HG03103 (cell line): ENCODE results near the gene NIM1K.
"Not testable (repeated sequence)": the region's sequence is repeated elsewhere in the genome, so short reads cannot be mapped to it uniquely, and the experiment has no call there.

Source experiments
- ATAC-seq: cut with Tn5 transposase; IDR thresholded peaks from one replicate; pipeline ENCODE4 v1.9.1; 2021; ENCODE audit warnings: low read depth; ENCODE audit not compliant: unreplicated experiment

NIM1K gene

DNA sequence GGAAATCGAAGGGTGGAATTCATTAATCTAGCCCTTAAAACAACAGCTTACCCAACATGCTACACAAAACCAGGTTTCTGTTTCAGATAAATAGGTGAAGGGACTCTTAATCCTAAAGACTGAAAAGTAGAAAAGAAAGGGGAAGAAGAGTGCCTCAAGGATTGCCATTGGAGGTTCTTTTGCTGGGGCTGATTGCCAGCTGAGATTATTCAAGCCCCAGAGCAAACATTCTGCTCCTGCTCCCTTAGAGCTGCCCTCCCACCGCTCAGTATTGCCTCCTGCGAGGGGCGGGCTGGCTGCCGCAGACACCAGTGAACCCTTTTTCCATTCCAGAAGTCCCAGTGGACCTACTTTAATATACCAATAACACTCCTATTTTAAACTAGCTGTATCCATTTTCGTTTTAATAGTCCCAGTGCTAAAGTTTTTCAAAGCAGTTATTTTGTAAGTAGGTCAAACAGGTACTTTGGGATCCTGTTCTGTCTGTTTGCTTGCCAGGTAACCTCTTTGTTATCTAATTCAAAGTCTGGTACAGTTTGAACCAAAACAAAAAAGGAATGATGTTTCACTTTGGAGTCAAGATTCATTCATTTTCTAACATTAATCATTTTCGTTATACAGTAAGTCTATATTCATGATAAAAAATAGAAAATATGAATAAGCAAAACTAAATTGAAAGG, 82.5 kb downstream of the NIM1K start:
- no peak for ATAC-seq

DNA sequence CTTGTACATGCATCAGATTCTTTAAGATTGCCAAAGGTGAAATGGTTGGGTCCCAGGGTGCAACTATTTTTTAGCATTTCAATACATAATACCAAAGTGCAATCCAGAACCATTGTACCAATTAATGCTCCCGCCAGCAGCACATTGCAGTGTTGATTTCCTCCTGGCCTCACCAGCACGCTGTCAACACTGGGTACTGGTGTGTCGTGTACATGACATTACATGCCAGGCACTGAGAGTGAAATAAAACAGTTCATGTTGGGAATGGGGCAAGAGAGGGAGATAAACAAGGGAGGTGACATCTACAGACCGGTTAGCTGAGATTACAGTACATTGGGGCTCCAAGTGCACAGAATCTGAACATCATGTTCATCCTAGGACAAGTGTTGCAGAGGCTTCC, 83.4 kb downstream of the NIM1K start:
- no peak for ATAC-seq

DNA sequence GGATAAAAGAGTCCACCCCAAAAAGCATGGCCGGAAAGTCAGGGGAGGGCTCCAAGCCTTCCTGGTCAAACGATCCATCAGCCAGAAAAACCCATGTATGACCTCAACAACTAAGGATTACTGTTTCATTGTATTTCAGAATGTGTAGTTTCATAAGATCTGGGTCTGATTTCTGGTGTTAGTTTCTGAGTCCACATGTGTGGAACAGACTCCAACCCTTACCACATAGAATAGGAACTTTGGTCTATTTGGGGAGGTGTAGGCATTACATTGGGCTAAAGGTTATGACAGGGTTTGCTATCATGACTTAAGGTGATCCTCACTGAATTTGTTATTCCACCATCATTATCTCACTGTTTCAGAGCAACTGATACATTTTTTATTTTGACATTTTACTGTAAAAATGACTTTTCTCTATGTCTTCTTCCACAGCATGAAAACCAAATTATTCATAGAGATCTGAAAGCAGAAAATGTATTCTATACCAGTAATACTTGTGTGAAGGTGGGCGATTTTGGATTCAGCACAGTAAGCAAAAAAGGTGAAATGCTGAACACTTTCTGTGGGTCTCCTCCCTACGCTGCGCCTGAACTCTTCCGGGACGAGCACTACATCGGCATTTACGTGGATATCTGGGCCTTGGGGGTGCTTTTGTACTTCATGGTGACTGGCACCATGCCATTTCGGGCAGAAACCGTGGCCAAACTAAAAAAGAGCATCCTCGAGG, 87.7 kb downstream of the NIM1K start:
- no peak for ATAC-seq

DNA sequence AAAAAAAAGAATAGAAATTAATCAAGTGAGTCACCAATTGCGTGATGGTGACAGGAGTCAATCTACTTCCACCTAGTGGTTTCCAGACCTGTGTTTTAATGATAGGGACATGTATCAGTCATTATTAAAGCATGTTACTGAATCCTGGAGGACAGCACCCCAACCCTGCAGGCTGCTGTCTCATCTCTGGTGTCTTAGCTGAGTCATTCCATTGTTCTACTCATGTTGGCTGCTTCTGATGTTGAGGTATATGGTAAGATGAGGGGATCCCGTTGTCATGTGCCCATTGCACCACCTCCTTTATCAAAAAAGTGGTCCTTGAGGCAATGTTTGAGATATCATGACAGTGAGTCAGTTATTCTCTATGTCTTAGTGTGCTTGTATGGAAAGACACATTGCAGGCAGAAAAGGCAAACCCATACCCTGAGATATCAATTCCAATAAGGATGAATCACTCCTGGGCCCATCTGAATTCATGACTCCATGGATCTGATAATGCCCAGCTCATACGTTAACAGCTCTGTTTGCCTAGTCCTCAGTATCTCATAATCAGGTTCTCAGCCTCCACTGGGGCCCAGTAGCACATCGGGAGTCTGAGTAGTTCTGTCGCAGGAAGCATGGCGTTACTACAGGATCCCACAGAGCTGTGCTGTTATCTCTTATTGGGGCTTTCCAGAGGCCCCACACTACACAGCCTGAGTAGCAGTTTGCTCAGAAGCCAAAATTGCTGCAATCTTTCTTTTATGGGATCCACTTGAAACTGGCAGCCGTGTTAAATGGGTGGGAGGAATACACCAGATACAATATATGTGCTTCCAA, 90.0 kb downstream of the NIM1K start:
- ATAC-seq, result no peak

DNA sequence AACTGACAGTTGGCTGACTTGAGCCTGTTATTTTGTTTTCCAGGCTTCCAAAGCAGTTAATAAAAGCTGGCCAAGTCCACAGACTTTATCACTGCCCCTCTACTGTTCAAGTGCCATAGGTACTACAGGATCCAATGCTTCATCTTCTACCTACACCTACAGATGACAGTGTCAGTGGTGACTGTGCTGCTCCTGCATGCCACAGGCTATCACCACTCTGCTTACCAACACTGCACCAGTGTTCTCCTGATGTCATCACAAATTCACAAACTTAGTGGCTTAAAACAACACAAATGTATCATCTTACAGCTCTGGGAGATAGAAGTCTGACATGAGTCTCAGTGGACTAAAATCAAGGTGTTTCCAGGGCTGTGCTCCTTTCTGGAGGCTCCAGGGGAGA, 94.6 kb downstream of the NIM1K start:
- ATAC-seq, result no peak

DNA sequence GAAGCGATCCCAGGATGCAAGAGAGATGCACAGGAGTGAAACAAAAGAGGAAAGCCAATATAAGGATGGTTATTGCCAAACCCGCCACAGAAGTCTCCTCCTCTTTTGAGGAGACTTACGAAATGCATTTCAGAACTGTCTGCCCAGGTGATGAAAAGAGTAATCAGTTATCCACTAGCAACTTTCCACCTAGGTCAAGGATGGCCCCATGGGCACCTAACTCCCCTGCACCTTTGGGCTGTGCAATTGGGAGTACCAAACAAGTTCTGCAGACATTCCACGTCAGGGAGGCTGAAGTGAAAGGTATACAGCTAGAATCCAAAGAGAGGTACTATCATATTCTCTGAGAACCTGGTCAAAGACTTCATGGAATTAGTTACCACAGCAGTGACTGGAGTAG, 95.5 kb downstream of the NIM1K start:
- no peak for ATAC-seq

DNA sequence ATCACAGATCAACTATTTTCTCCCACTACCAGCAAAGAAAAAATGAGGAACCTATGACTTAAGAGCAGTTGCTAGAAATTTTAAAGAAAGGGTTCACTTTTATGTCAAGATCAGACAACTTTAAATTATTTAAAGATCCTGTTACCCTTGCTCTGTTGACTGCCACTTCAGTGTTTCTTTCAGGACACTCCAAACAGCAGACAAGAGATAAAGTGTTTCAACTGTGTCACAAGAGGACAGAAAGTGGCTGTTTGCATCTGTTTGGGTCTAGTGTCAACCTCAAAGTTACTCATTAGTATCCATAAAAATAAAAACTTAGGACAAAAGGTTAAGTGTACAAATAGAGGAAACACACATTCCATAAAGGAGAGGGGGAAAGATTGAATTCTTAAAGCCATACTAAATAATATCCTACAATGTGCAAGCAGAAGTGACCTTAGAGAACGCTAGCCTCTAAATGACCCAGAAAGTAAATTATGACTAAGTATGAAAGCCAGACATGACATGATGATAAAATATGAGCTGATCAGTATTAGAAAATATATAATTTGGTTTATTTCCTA, 96.3 kb downstream of the NIM1K start:
- ATAC-seq, result no peak

DNA sequence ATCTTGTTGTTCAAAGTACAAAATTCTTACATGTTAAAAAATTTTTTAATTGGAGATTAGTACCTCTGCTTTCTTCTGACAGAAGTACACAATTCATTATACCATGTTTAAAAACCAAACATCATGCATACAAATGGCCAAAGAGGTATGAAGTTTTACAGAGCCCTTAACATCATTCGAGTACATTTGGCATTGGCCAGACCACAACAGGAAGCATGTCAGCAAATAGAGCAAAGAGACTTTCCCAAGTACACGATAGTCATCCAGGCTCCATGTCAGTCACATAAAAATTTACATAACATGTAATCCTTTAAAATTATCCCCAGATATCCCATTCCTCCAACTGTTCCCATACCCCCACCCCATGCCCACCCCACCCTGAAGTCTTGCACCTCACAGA, 98.7 kb downstream of the NIM1K start:
- ATAC-seq, result no peak

DNA sequence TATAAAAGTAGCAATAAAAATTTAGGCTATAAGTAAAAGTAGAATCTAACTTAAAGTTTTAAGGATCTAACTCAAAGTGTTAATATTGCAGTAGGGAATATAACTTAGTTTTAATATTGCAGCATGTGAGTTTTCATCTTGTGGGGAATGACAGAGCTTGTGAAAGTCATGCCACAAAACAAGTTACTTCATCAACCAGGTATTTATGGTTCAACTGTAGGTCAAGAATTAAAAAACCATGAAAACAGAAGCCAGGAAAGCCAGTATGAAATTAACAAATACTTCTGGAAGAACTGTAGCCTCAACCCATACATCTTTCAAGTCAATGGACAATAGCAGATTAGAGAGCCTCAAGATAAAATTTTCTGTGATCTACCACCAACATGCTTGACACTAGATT, 102.2 kb downstream of the NIM1K start:
- ATAC-seq, result no peak

DNA sequence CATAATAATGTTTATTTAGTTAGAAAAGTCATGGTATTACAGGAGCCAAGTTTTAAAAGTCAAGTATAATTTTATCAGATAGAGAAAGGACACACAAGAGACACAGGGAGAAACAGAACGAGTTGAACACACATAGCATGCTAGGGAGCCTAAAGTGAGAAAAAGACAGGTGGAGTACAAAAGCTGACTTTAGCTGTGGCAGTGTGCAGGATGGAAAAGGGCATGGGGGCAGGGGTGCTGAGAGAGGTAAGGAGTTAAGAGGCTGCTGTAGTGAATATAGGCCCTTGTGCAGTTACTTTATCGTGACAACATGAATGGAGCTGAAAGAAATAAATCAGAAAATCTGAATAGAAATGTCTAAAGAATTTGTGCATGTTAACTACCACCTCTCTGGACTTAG, 103.2 kb downstream of the NIM1K start:
- ATAC-seq, result no peak

DNA sequence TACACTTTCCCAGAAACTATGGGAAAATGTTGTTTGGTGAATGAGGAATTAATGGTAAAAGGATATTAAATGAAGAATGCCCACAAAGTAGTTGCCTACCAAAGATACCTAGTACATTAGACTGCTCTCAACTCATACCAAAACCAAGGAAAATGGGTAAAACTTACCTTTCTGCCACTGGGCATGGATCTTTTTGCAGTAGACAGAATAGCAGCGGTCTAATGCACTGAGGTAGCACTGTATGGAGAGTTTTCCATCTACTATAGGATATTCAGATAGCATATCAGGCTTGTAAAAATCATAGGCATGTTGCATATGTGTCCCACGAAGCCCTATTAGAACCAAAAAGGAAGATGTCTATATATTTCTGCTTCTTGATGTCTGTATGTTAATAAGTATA, 104.8 kb downstream of the NIM1K start:
- no peak for ATAC-seq

DNA sequence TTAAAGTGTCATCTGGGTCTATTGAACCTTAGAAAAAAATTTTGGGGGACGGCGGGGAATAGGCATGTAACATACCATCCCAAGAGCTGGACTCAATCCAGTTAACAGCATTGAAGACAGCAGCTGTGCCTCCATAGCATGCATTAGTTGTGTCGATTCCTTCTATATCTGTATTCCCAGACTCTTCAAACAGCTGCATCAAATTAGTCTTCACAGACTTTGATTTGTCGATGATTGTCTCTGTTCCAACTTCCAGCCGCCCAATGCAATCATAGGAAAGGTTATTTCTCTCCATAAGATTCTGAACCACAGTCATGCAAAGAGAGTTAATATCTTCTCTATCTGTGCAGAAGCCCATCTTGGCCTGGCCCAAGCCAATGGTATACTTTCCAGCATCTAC, 106.4 kb downstream of the NIM1K start:
- ATAC-seq, result no peak

DNA sequence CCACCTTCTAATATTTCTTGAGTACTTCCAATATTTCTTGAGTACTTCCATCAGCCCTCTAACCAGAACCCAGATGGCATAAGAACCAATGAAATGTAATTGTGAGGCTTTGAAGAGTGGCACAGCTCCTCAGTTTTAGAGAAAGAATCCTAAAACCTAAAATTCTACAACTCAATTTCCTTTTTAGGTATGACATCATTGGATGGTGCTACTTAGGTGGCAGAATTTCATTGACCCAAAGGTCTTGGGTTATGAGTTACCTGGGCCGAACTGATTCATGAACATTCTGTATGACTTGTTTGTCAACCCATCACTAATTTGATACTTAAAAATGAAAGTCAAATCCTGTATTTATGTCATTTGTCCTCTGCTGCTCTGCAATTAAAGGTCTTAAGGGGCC, 108.1 kb downstream of the NIM1K start:
- no peak for ATAC-seq

DNA sequence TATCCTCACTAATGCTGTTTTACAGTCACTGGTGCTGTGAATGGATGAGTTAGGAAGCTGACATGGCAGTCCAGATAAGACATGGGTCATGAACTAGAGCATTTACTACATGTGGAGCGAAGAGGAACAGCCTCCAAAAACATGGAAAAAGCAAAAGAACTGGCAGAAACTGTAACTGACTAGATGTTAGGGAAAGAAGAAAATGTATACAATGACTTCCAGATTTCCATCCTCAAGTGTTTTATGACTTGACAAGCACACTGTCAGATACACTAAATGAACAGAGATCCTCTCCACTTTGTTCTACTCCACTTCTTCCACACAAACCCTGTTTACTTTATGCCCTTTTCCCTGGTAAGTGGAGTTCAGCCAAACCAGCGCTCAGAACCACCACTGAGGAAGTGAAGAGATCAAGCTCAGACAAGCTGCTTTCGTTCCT, 109.6 kb downstream of the NIM1K start:
- no peak for ATAC-seq

DNA sequence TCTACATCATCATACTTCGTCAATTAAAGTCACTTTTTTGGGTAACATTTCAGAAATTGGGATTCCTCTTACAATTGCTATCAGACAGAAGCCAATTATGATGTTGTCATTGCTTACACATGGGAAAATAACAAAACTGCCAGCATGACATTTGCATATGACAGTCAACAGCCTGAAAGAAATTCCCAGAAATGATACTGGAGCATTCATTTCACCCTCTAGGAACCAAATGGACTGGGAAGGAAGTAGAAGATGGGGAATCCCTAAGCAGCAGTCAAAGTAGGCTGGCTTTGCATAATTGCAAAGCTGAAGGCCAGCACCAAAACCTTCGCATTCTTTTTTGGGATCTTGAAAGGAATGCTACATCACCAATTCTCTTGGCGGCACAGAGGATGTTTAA, 110.5 kb downstream of the NIM1K start:
- ATAC-seq, result no peak

DNA sequence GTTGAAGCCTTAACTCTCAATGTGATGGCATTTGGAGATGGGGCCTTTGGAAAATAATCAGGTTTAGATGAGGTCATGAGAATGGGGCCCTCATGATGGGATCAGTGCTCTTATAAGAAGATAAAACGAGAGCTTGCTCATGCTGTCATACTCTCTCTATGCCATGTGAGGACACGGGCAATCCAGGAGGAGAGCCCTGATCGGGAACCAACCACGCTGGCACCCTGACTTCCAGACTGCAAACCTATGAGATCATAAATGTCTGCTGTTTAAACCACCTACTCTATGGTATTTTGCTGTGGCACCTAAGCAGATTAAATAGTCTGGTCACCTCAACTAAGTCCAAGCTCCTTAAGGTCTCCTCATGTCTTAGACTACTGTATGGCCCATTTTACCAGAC, 111.2 kb downstream of the NIM1K start:
- no peak for ATAC-seq

DNA sequence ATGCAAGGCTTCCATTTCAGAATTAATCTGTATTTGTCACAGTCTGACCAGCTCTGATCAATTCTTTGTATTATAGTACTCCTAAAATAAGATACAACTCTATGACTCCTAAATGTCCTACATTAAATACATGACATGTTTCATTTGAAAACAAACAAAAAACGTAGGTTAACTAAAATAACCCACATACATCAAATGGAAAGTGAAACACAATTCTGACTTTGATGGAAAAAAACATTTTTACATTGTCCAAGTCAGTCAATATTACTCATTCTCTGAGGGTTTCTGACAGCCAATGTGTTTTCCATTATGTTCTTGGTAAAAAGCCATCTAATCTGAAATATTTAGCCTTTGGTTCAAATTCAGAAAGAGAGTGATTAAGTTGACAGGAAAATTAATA, 112.5 kb downstream of the NIM1K start:
- no peak for ATAC-seq

DNA sequence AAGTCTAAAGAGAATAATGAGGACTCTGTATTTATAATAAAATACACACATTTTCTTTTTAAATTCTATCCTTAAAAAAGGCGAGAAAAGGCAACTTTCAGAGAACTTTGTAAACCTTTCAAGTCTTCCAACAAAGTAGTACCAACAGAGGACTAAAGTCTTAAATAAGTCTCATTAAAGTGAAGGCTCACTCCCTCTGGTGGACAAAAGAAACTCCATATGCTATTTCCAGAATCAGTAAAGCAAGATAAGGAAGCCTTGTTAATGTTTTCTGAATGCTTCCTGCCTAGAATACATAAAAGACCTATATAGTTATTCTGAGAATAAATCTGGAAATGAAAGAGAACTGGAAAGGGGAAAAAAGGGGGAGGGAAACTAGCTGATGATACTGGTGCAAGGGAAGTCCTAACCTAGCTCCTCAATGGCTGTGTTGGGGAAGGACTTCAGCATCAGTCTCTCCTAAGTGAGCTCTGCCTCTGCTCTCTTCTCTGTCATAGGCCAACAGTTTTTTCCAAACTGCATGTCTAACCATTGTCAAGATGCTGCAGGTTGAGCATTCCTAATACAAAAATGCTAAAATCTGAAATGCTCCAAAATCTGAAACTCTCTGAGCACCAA, 114.0 kb downstream of the NIM1K start:
- peak; percentile 43 for ATAC-seq

DNA sequence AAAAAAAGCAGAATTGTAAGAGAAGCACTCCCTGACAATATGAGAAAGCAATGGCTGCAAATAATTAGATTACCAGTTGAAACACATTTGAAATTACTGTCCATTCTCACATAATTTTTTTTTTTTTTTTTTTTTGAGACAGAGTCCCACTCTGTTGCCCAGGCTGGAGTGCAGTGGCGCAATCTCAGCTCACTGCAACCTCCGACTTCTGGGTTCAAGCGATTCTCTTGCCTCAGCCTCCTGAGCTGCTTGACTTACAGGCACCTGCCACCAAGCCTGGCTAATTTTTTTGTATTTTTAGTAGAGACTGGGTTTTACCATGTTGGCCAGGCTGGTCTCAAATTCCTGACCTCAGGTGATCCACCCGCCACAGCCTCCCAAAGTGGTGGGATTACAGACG, 114.9 kb downstream of the NIM1K start:
- ATAC-seq, result not testable (repeated sequence)

DNA sequence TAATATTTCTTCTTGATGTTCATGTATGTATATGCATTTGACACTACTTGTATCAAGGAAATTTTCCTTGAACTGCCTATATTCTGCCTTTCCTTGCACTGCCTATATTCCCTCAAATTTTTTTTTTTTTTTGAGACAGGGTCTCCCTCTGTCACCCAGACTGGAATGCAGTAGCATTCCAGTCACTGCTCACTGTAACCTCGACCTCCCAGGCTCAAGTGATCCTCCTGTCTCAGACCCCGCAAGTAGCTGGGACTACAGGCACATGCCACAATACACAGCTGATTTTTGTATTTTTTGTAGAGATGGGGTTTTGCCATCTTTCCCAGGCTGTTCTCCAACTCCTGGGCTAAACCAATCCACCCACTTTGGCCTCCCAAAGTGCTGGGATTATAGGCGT, 117.1 kb downstream of the NIM1K start:
- ATAC-seq, result no peak

DNA sequence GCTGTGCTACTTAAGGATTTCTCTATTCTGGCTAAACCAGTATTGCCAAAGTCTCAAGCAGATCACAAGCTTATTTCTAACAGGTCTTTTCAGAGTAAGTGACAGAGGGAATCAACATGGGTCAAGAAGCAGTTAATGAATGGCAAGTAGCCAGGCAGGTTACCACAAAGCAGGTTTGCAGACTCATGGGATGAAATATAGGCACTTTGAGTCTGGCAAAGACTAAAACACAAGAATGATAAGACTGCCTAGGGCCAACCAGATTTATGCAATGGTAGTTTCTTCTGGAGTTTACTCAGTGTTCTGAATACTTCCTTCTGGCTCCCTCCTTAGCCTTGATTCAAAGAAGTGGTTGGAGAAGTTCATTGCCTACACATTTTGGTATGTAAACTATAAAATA, 117.6 kb downstream of the NIM1K start:
- ATAC-seq, result no peak
